8988T (cell line): Measurements from ENCODE around the gene EIF4G3.
"Not testable (repeated sequence)": the region's sequence is repeated elsewhere in the genome, so short reads cannot be mapped to it uniquely, and the experiment has no call there.

Experiments used
- DNase-seq: peaks from one replicate; pipeline ENCODE4 v3.0.0; 2011

The EIF4G3 gene

DNA sequence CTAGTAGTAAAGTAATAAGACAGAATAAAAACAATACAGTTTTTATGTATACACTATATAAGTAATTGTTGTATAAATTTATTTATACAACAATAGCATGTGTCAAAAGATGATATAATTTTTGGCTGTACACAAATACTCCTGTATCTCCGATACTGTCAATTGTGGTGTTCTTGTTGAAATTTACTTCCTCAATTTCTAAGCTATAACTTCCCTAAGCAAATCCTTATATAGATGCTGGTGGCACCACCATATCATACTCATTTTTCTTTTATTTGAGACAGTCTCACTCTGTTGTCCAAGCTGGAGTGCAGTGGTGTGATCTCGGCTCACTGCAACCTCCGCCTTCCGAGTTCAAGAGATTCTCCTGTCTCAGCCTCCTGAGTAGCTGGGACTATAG, 248.6 kb downstream of the EIF4G3 start:
- no peak for DNase-seq

DNA sequence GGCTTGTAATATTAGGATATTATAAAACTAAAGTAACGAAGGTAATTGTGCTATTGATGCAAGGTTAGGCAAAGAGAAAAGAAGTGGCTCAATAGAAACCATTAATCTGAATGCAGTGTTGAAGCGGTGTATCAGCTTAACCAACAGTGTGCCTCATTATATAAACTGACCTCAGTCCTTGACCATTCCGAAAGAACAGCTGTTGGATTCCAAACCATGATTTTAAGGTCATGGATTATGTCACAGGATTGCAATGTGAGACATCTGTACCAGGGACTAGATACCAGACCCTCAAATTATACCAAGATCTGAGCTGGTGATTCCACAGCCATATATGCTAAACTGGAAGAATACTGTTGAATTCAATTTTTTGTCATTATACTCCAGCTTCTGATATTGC, 255.4 kb downstream of the EIF4G3 start:
- DNase-seq: no peak

DNA sequence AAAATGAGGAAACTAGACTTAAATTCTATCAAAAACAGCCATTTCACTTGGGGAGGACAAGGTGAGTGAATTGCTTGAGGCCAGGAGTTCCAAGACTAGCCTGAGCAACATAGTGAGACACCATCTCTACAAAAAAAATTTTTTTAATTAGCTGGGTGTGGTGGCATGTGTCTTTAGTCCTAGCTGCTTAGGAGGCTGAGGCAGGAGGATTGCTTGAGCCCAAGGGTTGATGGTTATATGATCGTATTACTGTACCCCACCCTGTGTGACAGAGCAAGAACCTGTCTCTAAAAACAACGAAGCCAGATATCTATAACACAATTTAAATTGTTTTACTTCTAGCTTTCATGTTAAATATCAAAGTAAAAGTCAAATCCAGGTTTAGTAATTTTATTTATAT, 263.5 kb downstream of the EIF4G3 start:
- no peak for DNase-seq

DNA sequence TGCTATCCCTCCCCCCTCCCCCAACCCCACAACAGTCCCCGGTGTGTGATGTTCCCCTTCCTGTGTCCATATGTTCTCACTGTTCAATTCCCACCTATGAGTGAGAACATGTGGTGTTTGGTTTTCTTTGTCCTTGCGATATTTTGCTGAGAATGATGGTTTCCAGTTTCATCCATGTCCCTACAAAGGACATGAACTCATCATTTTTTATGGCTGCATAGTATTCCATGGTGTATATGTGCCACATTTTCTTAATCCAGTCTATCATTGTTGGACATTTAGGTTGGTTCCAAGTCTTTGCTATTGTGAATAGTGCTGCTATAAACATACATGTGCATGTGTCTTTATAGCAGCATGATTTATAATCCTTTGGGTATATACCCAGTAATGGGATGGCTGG, 269.2 kb downstream of the EIF4G3 start:
- DNase-seq: not testable (repeated sequence)

DNA sequence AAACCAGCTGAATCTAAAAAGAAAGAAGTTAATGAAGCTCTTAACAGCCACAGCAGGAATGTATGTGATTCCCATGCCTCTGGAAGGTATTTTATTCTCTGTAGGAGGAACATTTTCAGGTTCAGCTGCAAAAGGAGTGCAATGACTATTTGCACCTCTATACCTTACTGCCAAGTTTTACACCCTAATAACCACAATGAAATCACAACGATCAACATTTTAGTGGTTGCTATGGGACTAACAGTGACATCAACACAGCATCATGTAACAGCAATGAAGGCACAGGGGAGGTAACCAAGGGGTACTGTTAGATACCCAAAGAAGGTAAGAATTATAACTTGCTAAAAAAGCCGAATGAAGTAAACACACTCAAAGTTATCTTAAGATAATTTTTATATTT, 273.3 kb downstream of the EIF4G3 start:
- no peak for DNase-seq

DNA sequence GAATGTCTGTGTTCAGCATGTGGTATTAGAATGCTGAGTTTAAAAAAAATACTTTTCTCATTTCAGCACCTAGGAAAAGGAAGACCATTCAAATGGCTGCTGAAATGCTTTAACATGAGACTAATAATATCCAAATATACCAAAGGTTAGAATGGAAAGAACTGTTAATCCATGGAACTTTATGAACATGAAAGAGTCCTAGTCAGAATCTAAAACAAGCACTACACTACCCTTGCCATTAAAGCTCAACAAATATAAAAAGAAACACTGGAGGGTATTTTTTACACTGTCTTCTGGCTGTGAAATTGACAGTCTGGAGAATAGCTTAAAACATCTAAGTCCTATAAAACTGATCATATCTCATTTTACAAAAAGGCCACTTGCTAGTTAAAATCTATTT, 276.6 kb downstream of the EIF4G3 start:
- DNase-seq: no peak

DNA sequence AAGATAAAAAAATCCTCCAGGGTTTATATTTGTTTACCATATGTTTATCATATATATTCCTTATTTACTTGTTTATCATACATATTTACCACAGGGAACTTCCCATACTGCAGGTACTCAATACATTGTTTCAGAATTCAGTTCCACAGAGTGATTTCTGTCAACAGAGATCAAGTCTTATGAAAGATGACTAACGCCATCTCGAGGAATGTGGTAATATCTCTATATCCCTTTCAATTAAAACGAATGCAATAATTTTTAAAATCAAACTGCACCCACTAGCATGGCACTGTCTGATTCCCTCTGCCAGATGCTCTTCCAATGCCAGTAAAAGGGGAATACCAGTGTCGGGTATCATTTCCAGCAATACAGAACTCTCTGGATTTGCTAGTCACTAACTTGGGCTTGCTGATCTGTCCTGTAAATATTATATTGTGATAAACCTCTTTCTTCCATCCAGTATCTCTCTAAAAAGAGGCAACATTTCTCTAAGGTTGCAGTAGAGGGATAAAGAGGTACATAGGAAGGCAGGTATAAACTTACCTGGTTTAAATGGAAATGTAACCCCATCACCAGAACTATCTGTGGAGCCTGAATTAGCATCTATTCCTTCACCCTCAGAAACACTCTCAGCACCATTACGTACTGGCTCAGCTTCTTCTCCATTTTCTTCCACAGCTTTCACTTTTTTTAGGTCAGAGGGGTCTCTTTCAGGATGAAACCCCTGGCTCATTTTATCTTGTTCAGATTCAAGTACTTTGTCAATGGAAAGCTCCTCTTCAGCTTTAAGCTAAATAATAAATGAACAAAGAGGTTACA, 277.3 kb downstream of the EIF4G3 start:
- no peak for DNase-seq

DNA sequence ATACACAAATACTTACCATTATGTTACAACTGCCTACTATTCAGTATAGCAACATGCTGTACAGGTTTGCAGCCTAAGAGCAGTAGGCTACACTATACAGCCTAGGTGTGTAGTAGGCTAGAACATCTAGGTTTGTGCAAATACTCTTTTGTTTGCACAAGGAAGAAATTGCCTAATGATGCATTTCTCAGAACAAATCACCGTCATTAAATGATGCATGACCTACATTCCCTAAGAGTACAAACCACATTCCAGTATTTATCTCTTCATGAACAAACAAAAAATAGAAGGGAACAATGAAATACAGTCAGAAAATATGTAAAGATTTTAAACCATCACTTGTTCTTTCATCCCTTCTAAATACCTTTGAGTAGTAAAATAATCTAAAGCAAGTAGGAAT, 279.9 kb downstream of the EIF4G3 start:
- DNase-seq: no peak

DNA sequence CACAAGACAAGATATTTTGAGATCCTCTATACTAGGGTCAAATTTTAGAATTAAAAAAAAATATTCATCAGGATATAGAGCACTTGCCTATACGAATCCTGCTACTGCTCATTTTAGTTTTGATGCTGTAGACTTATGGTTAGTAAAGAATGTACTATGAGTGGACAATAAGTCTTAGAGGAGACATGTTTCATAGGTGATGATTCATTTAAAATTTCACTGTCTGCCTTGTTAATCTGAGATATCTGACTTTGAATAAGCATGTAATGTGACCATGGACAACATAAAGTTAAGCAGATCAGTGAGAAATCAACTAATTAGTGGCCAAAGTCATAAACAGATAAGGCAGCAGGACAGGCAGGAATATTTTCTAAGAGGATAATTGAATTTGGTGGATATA, 282.8 kb downstream of the EIF4G3 start:
- DNase-seq: no peak

DNA sequence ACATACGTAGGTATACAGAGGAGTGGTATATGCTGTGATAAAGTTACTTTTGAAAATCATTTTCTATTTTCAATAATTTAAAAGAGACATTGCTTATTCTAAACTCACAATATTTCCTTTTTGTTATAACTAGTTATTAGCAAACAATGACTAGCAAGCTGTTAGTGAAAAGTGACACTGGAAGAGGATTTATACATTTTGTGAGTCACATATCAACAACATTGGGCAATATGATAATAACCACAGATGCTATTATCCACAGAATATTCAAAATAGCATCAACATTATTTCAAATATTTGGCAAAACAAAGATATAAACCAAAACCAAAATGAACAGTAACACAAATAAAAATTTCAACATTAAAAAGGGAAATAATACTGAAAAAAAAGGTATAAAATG, 285.6 kb downstream of the EIF4G3 start:
- DNase-seq: no peak

DNA sequence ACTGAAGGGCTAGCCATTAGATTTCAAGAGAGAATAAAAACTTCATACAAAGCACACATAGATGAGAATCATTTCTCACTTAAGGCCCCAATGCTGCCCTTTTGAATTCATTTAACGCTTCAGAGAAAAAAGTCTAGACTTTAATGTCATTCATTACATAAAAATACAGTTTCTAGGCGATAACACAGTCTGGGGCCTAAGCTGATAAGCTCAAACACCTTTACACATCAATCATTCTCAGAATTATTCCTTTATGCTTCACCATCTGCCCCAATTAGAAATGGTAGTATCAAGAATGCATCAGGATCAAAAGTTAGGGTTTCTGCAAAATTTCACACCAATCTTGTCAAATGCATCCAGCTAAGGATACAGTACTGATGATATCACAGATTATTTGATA, 289.5 kb downstream of the EIF4G3 start:
- no peak for DNase-seq

DNA sequence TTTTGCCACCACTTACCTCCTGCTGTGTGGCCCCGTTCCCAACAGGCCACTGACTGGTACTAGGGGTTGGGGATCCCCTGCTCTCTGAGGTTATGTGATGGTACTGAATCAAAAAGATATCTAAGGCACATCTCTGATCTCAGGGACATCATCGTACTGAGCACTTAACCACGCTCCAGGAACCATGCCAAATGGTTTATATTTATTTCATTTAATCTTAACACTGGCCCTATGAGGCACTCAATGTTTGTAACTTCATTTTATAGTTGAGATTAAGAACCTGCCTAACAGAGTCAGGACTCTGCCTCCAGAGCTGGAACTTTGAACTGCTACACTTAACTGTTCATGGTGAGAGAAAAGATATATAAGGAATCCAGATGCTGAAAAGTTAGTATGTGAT, 291.6 kb downstream of the EIF4G3 start:
- DNase-seq: no peak

DNA sequence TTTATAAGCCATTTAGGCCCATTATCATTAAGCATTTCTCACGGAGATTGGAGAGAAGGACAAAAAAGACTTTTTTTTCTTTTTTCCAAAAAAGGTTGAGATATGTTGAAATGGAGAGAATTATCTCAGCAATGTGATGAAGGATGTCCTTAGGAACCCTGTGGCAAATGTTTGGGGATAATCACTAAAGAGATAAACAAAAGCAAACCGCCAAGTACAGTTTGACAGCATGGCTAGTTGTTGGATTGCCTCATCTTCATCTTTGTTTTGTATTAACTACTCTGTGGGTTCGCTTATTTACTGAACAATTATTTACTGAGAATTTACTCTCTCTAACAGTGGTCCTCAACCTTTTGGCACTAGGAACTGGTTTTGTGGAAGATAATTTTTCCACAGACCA, 292.2 kb downstream of the EIF4G3 start:
- no peak for DNase-seq

DNA sequence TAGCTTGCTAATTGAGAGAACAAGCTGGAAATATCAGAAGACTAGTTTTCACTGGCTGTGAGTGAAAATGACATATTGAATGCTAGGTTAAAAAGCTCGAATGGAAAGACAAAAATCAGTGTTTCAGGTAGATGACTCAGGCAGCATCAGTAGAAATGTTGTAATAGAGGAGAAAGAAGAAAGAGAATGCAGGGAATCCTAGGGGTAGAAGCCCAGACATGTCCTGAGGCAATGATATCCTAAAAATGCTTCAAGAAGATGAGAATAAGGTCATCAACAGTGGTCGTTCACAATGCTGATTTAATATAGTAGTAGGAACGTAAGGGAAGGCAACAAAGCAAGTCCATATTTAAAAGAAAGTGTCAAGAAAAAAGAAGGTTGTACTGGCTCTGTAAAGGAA, 292.9 kb downstream of the EIF4G3 start:
- DNase-seq: no peak

DNA sequence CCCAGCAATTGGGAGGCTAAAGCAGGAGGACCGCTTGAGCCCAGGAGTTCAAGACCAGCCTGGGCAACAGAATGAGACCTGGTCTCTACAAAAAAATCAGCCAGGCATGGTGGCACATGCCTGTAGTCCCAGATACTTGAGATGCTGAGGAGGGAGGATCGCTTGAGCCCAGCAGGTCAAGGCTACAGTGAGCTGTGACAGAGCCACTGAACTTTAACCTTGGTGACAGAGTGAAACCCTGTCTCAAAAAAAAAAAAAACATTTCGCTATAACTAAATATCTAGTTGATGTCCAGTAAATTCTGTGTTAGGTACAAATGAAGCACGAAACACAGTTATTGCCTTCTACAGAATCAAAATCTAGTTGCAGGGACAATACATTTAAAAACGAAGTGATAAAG, 293.9 kb downstream of the EIF4G3 start:
- no peak for DNase-seq

DNA sequence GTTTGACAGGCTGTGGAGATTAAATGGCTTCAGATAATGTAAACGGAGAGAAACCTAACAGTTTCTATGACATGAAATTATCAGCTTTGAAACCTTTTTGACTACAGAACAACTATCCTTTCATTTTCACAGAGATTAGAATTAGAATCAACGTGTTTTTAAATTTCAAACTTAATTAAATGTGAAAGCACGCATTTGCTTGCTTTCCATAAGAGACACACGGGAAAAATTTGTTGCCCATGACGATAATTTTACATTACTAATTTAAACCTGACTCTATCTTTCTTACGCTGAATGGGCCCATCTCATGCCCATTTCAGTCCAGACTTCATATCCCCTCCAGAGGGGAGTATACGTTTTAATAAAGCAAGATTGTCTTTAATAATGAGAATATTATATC, 297.9 kb downstream of the EIF4G3 start:
- no peak for DNase-seq

DNA sequence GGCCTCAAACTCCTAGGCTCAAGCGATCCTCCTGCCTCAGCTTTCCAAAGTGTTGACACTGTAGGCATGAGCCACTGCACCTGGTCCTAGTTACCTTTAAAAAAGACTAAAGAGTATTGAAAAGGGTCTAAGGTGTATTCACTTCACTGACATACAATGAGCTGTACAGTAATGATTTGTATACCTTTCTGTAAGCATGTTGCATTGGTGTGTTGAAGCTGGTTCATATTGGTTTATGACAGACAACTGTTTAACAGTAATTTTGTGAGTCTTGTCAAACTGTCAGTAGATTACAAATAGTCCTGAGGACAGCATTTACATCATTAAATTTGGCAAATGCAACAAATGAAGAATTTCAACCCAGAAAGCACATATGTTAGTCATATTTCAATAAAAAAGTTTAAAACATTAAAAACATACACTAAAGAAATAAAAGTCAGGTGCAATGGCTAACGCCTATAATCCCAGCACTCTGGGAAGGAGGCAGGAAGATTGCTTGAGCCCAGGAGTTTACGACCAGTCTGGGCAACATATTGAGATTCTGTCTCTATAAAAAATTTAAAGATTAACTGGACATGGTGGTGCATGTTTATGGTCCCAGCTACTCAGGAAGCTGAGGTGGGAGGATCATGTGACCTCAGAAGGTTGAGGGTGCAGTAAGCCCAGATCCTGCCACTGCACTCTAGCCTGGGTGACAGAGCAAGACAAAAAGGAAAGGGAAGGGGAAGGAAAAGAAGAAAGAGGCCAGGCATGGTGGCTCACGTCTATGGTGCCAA, 301.3 kb downstream of the EIF4G3 start:
- no peak for DNase-seq

DNA sequence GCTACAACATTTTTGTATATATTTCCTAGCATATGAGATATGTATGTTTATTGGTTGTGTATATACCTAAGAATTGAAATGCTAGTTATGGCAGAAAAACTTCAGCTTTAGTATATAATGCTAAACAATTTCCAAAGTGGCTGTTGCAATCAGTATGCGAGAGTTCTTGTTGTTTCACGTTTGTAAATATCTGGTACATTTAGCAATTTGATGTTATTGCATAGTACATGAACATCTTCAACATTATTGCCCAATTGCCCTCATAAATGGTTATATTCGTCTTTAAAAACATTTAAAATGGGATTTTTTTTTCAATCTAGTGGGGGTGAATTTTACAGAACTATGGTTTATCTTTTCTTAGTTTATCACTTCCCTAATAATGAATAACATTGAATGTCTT, 303.4 kb downstream of the EIF4G3 start:
- no peak for DNase-seq

DNA sequence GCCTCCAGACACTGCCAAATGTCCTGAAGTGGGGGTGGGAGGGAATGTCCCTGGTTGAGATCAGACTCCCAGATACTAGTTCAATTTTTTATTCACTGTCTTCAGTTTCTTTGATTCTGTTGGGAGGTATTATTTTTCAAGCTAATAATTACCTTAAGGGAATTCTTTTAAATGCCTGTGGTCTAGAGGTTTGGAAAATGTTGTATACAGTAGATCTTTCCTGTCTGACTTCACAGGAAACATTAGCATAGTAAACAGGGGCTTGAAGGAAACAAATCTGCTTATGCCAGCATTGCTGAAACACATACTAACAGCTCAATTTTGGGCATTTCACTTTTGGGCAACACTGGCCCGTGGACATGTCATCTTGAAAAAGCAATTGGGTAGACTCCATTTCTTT, 305.3 kb downstream of the EIF4G3 start:
- DNase-seq: no peak

DNA sequence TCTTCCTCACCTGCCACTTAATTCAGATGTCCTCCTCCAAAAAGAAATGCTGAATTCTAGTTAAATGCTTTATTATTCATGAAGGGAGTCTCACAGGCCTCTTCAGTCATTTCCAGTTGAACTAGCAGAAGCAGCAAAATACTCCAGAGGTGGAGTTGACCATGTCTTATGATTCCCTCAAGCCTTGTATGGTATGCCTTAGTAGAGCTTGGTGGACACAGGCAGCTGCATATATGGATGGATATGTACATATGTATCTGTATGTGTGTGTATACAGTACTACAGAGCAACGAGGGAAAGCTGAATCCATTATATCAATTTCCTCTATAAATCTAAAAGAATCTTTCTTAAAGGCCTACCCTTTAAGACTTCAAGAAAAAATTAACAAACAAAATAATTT, 306.0 kb downstream of the EIF4G3 start:
- DNase-seq: no peak

DNA sequence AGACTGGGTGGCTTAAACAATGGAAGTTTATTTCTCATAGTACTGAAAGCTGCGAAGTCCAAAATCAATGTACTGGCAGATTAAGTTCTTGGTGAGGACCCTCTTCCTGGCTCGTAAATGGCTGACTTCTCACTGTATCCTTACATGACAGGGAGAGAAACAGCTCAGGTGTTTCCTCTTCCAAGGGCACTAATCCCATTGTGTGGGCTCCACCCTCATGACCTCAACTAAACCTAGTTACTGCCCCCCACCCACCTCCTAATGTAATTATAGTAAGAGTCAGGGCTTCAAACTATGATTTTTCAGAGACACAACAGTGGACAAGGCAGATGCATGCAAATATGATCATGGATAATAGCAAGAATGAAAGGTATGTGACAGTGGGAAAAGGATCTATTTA, 308.4 kb downstream of the EIF4G3 start:
- DNase-seq: no peak

DNA sequence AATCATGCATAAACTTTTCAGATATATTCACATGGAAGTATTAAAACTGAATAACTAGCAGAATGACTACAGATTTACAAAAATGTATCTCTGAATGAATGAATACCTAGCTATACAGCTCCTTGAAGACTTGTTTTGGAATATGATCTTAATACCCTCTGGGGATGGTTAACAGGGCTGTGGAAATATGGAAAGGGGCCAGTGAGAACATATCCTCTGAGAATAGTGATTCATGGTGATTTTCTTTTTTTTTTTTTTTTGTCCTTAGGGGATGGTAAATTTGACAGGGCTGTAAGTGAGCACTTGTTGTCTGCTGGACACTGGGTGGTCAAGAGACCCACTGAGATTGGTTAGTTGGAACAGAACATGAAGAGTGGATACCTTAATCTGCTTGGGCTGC, 308.9 kb downstream of the EIF4G3 start:
- no peak for DNase-seq

DNA sequence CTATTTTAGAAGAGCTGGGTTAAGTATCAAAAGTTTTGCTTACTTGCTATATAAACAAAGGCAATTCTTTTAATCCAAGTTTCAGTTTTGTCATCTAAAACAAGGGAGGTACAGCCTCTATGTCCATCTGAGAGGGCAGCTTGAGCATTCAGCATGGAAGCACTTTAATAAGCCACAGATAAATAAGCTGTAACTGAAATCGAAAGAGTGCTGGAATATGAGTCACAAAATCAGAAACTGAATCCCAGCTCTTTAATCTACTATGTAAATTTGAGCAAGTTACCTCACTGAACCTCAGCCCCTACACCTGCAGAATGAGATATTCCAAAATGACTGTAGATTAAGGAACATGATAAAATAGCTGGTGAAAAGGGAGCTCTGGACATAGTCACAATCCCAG, 309.6 kb downstream of the EIF4G3 start:
- DNase-seq: no peak

DNA sequence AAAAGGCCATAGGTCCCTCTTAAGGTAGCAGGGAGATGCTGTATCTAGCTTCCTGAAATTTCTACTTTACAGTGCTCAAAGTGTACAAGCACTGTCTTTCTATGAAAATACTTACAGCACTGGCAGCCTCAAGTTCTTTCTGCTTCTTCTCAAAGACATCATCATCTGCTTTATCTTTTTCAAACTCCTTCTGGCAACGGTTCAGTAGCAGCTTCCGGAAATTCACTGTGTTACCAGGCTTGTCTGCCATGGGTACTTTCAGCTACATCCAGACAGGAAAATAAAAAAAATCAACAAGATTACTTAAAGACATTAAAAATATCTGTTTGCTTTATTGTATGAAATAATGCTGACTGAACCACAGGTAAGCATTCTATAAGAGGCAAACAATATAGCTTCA, 311.7 kb downstream of the EIF4G3 start:
- DNase-seq: no peak

DNA sequence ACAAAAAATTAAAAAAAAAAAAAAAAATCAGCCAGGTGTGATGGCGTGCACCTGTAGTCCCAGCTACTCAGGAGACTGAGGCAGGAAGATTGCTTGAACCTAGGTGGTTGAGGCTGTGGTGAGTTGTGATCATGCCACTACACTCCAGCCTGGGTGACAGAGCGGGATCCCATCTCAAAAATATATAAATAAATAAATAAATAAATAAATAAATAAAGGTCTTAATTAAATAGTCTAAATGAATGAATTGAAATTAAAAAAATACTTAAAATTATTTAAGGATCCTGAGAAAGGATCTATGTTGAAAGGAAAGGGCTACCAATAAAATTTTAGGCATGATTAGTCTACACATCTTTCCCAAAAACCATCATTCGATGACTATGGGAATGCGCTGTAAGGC, 322.2 kb downstream of the EIF4G3 start:
- no peak for DNase-seq
